LNCaP clone FGC (cell line): ENCODE results near the gene ANO6.

Source experiments
- DNase-seq: peaks from one replicate; pipeline ENCODE4 v3.0.0-alpha.2; 2011; ENCODE audit warnings: low read depth
- H3K4me3 ChIP-seq: 2 replicates; pipeline ENCODE4 v1.5.1; 2011; ENCODE audit warnings: mild to moderate bottlenecking, low read depth, low read length, control low read depth
- CTCF ChIP-seq: IDR thresholded peaks from 2 replicates; pipeline ENCODE4 v1.5.1; 2012; ENCODE audit warnings: mild to moderate bottlenecking; ENCODE audit not compliant: control insufficient read depth, insufficient read depth; ENCODE audit errors: extremely low read depth

ANO6 gene

GRCh38 chr12:45182511-45182910 lies 33.4 kb upstream of the ANO6 start:
- TF ChIP-seq CTCF, result no peak
- no peak for DNase-seq
- no peak overlapping the region for H3K4me3 ChIP-seq

GRCh38 chr12:45183246-45183645 lies 32.6 kb upstream of the ANO6 start:
- peak; percentile 49 for TF ChIP-seq CTCF
- no peak overlapping the region for H3K4me3 ChIP-seq
- DNase-seq, result no peak

GRCh38 chr12:45184147-45184963 lies 31.5 kb upstream of the ANO6 start:
- no peak for DNase-seq
- H3K4me3 ChIP-seq, result no peak overlapping the region
- no peak for TF ChIP-seq CTCF

GRCh38 chr12:45186762-45187161 lies 29.1 kb upstream of the ANO6 start:
- no peak for TF ChIP-seq CTCF
- no peak overlapping the region for H3K4me3 ChIP-seq
- no peak for DNase-seq

GRCh38 chr12:45189766-45190403 lies 26.0 kb upstream of the ANO6 start:
- DNase-seq, result no peak
- no peak for TF ChIP-seq CTCF

GRCh38 chr12:45191239-45191638 lies 24.7 kb upstream of the ANO6 start:
- TF ChIP-seq CTCF, result no peak

More at GRCh38 chr12:45189766-45190403, 26.0 kb upstream of the ANO6 start:
- no peak overlapping the region for H3K4me3 ChIP-seq

GRCh38 chr12:45192707-45193106 lies 23.2 kb upstream of the ANO6 start:
- no peak for TF ChIP-seq CTCF
- DNase-seq, result no peak
- no peak overlapping the region for H3K4me3 ChIP-seq

More at GRCh38 chr12:45191239-45191638, 24.7 kb upstream of the ANO6 start:
- DNase-seq, result no peak
- H3K4me3 ChIP-seq, result no peak overlapping the region
